ENCODE data around the gene PIP4K2A. TPM values are rescaled to one million over a fixed set of nuclear protein-coding genes. Genes with fewer than 3 reads are reported as not detected.

PIP4K2A gene
- total and polyA plus RNA-seq, 5 donors: 10.1 to 31.7 (median 22.6) TPM

GRCh38 chr10:22666287-22667092 lies 47.9 kb downstream of the PIP4K2A start:
- Histone ChIP-seq H3K27me3 (ENCODE audit: control insufficient read depth, insufficient read depth) (no peaks in the 10 kb centered on the region), H3K4me1 (ENCODE audit: control insufficient read depth, insufficient read depth, low read length) (peaks cover 1% of the 10 kb centered on the region), H3K9me3 (ENCODE audit: control insufficient read depth, low read length) (no peaks in the 10 kb centered on the region), H3K4me3 (ENCODE audit: low read length) (no peak overlapping the region), H3K27ac (ENCODE audit: low read length) (no peak overlapping the region)
- DNase-seq (no peak), ATAC-seq (peak; percentile 68)
- 46% methylated on average over 9 of the region's 9 CpGs for WGBS
- intact Hi-C loops (cut with DNase I): no loop called here

- intact Hi-C loops (cut with DNase I): no loop called here
- Histone ChIP-seq H3K4me3 (ENCODE audit: low read length) (no peak overlapping the region), H3K4me1 (ENCODE audit: control insufficient read depth, insufficient read depth, low read length) (peaks cover 1% of the 10 kb centered on the region), H3K9me3 (ENCODE audit: control insufficient read depth, low read length) (no peaks in the 10 kb centered on the region), H3K27ac (ENCODE audit: low read length) (no peak overlapping the region), H3K27me3 (ENCODE audit: control insufficient read depth, insufficient read depth) (no peaks in the 10 kb centered on the region)
- DNase-seq (no peak), ATAC-seq (no peak)
- WGBS: 97% methylated on average over 2 of the region's 2 CpGs
Measured at GRCh38 chr10:22665329-22665728, 49.0 kb downstream of the PIP4K2A start.

- Histone ChIP-seq H3K4me1 (ENCODE audit: control insufficient read depth, insufficient read depth, low read length) (peaks cover 6% of the 10 kb centered on the region), H3K27ac (ENCODE audit: low read length) (no peak overlapping the region)
- 77% methylated on average over 6 of the region's 6 CpGs for WGBS
Measured at GRCh38 chr10:22662733-22663330, 51.5 kb downstream of the PIP4K2A start.

GRCh38 chr10:22659866-22660265 lies 54.5 kb downstream of the PIP4K2A start:
- ATAC-seq (no peak), DNase-seq (no peak)
- H3K4me3 ChIP-seq (ENCODE audit: low read length): no peak overlapping the region
- peaks cover 9% of the 10 kb centered on the region for H3K4me1 ChIP-seq (ENCODE audit: control insufficient read depth, insufficient read depth, low read length)
- H3K9me3 ChIP-seq (ENCODE audit: control insufficient read depth, low read length): no peaks in the 10 kb centered on the region
- H3K27me3 ChIP-seq (ENCODE audit: control insufficient read depth, insufficient read depth): no peaks in the 10 kb centered on the region
- intact Hi-C loops (cut with DNase I): no loop called here
- WGBS: 92% methylated on average over 8 of the region's 8 CpGs
- no peak overlapping the region for H3K27ac ChIP-seq (ENCODE audit: low read length)

More at GRCh38 chr10:22662733-22663330, 51.5 kb downstream of the PIP4K2A start:
- intact Hi-C loops (cut with DNase I): no loop called here
- no peak for DNase-seq
- no peaks in the 10 kb centered on the region for H3K27me3 ChIP-seq (ENCODE audit: control insufficient read depth, insufficient read depth)
- no peaks in the 10 kb centered on the region for H3K9me3 ChIP-seq (ENCODE audit: control insufficient read depth, low read length)
- H3K4me3 ChIP-seq (ENCODE audit: low read length): no peak overlapping the region
- ATAC-seq: no peak

GRCh38 chr10:22658745-22659410 lies 55.5 kb downstream of the PIP4K2A start:
- intact Hi-C loops (cut with DNase I): no loop called here
- peaks cover 9% of the 10 kb centered on the region for H3K4me1 ChIP-seq (ENCODE audit: control insufficient read depth, insufficient read depth, low read length)
- ATAC-seq: no peak
- no peaks in the 10 kb centered on the region for H3K9me3 ChIP-seq (ENCODE audit: control insufficient read depth, low read length)
- no peak for DNase-seq
- H3K27me3 ChIP-seq (ENCODE audit: control insufficient read depth, insufficient read depth): no peaks in the 10 kb centered on the region
- WGBS: 93% methylated on average over 7 of the region's 7 CpGs
- no peak overlapping the region for H3K4me3 ChIP-seq (ENCODE audit: low read length)
- H3K27ac ChIP-seq (ENCODE audit: low read length): no peak overlapping the region

GRCh38 chr10:22657566-22658225 lies 56.7 kb downstream of the PIP4K2A start:
- Histone ChIP-seq H3K27ac (ENCODE audit: low read length) (no peak overlapping the region), H3K4me1 (ENCODE audit: control insufficient read depth, insufficient read depth, low read length) (peaks cover 10% of the 10 kb centered on the region)
- 49% methylated on average over 5 of the region's 5 CpGs for WGBS

GRCh38 chr10:22657024-22657423 lies 57.4 kb downstream of the PIP4K2A start:
- Histone ChIP-seq H3K4me1 (ENCODE audit: control insufficient read depth, insufficient read depth, low read length) (peaks cover 10% of the 10 kb centered on the region), H3K27ac (ENCODE audit: low read length) (no peak overlapping the region), H3K9me3 (ENCODE audit: control insufficient read depth, low read length) (no peaks in the 10 kb centered on the region), H3K4me3 (ENCODE audit: low read length) (no peak overlapping the region), H3K27me3 (ENCODE audit: control insufficient read depth, insufficient read depth) (no peaks in the 10 kb centered on the region)
- WGBS: 41% methylated on average over 4 of the region's 4 CpGs
- DNase-seq: no peak
- intact Hi-C loops (cut with DNase I): no loop called here
- ATAC-seq: peak; percentile 71 to 74

More at GRCh38 chr10:22657566-22658225, 56.7 kb downstream of the PIP4K2A start:
- no peak overlapping the region for H3K4me3 ChIP-seq (ENCODE audit: low read length)
- H3K9me3 ChIP-seq (ENCODE audit: control insufficient read depth, low read length): no peaks in the 10 kb centered on the region
- H3K27me3 ChIP-seq (ENCODE audit: control insufficient read depth, insufficient read depth): no peaks in the 10 kb centered on the region
- DNase-seq (no peak), ATAC-seq (no peak)
- intact Hi-C loops (cut with DNase I): no loop called here

- 95% methylated on average over 8 of the region's 8 CpGs for WGBS
- H3K27me3 ChIP-seq (ENCODE audit: control insufficient read depth, insufficient read depth): no peaks in the 10 kb centered on the region
- peaks cover 14% of the 10 kb centered on the region for H3K4me1 ChIP-seq (ENCODE audit: control insufficient read depth, insufficient read depth, low read length)
- no peaks in the 10 kb centered on the region for H3K9me3 ChIP-seq (ENCODE audit: control insufficient read depth, low read length)
- H3K27ac ChIP-seq (ENCODE audit: low read length): no peak overlapping the region
- DNase-seq: peak in 1 of 3 donors; percentile 13
- ATAC-seq: no peak
- intact Hi-C loops (cut with DNase I): no loop called here
- no peak overlapping the region for H3K4me3 ChIP-seq (ENCODE audit: low read length)
Measured at GRCh38 chr10:22656036-22656435, 58.3 kb downstream of the PIP4K2A start.

- no peak for DNase-seq
- Histone ChIP-seq H3K4me3 (ENCODE audit: low read length) (no peak overlapping the region), H3K27ac (ENCODE audit: low read length) (no peak overlapping the region), H3K4me1 (ENCODE audit: control insufficient read depth, insufficient read depth, low read length) (peaks cover 14% of the 10 kb centered on the region), H3K27me3 (ENCODE audit: control insufficient read depth, insufficient read depth) (no peaks in the 10 kb centered on the region), H3K9me3 (ENCODE audit: control insufficient read depth, low read length) (no peaks in the 10 kb centered on the region)
- peak in 1 of 2 donors; percentile 20 for ATAC-seq
- 72% methylated on average over 10 of the region's 10 CpGs for WGBS
- intact Hi-C loops (cut with DNase I): no loop called here
Measured at GRCh38 chr10:22655312-22655981, 58.9 kb downstream of the PIP4K2A start.

- Histone ChIP-seq H3K9me3 (ENCODE audit: control insufficient read depth, low read length) (no peaks in the 10 kb centered on the region), H3K4me1 (ENCODE audit: control insufficient read depth, insufficient read depth, low read length) (peaks cover 15% of the 10 kb centered on the region), H3K4me3 (ENCODE audit: low read length) (no peak overlapping the region), H3K27me3 (ENCODE audit: control insufficient read depth, insufficient read depth) (no peaks in the 10 kb centered on the region), H3K27ac (ENCODE audit: low read length) (no peak overlapping the region)
- DNase-seq (no peak), ATAC-seq (no peak)
- WGBS: 85% methylated on average over 6 of the region's 6 CpGs
- intact Hi-C loops (cut with DNase I): no loop called here
Measured at GRCh38 chr10:22652988-22653481, 61.3 kb downstream of the PIP4K2A start.

All from right cardiac atrium (tissue), 5 donors.